Measurements from ENCODE around the gene SGTB.
"Not testable (repeated sequence)": the region's sequence is repeated elsewhere in the genome, so short reads cannot be mapped to it uniquely, and the experiment has no call there.

Gene SGTB

DNA sequence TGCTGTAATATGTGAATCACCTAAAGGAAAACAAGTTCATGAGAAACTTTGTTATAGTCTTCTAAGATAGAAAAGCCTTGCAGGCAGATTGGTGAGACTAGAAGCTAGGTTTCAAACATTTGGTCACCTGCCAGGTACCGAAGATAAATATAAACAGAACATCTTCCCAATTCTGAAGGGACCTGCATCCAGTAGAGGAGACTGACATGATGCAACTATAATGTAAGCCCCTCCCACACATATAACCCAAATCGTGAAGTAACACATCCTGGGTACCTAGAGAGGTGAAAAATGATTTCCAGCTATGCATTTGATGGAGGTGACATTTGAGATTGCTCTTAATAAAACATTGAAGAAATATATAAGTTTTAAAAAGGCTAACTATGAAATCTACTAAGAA, 67.2 kb downstream of the SGTB start:
- DNase-seq: no peak

- no peak for DNase-seq
These were observed 70.8 kb downstream of the SGTB start for GRCh38 chr5:65651144-65651543.

DNA sequence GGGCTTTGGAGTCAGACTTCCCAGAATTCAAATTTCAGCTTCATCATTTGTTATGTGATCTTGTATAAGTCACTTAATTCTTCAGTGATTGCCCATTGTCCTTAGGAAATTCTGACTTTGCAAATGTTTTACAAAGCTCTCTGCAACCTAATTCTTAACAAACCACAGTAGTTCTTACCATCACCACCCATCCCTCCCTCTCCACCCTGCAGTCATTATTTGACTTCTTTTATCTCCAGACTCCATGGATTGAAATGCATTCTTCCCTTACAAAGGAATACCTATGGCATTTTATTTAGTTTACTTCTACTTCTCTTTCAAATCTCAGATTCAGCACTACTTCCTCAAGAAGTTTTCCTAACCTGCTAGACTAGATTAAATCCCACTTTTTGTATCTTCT, 74.0 kb downstream of the SGTB start:
- no peak for DNase-seq

DNA sequence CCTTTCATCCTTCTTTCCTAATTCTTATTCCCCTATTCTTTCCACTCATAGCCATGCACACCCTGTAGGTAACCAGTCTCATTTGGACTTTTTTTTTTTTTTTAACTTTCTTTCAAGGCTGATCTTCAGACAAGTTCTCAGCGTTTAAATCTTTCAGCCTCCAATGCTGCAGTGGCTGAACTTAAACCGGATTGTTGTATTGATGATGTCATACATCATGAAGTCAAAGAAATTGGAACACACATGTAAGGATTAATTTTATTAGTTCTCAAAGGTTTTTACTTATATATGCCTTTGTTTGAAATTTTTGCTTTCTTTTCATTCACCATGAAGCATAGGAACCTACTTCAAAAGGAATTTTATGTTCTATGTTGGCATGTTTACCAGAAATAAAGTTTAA, 75.0 kb downstream of the SGTB start:
- no peak for DNase-seq

DNA sequence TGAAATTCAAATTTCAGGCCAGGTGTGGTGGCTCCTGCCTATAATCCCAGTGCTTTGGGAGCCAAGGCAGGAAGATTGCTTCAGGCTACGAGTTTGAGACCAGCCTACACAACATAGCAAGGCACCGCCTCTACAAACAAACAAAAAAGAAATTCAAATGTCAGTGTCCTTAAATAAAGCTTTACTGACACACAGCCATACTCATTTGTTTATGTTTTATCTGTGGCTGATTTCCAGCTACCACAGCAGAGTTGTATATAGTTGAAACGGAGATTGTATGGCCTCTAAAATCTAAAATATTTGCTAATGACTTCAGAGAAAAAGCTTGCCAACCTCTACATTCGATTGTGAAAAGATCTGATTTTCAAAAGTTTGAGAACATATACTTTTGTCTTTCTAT, 81.7 kb downstream of the SGTB start:
- no peak for DNase-seq

DNA sequence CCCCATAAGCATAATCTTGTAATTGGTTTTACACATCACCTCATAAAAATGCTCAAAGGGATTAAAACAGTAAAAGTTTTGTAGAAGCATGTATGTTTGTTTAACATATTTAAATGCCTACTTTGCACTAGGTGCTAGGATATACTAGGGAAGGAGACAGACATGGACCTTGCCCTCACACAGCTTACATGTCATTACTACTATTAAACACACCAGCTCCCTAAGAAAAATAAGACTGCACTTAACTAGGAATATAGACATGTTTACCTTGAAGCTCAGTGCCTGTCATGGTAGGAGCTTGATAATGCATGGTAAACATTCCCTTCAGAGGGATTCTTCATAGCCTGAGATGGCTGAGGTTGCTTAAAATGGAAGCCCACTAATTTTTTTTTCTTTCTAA, 90.9 kb downstream of the SGTB start:
- DNase-seq: no peak

DNA sequence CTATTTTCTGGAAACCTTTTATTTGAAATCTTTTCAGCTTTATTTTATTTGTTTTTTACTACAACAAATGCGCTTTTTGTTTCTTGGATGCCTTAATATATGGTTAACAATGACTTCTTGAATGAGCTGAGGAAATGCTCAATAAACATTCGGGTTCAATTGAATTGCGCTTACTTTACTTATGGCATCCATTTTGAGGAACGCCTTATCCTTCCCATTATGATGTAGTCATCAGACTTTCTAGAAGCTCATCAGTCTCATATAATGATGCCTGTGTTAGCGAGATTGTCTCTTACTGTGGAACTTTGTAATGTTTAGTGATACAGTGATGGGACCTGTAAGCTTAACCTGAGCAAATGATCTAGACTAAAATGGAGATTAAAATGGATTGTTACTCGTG, 96.2 kb downstream of the SGTB start:
- DNase-seq: no peak

DNA sequence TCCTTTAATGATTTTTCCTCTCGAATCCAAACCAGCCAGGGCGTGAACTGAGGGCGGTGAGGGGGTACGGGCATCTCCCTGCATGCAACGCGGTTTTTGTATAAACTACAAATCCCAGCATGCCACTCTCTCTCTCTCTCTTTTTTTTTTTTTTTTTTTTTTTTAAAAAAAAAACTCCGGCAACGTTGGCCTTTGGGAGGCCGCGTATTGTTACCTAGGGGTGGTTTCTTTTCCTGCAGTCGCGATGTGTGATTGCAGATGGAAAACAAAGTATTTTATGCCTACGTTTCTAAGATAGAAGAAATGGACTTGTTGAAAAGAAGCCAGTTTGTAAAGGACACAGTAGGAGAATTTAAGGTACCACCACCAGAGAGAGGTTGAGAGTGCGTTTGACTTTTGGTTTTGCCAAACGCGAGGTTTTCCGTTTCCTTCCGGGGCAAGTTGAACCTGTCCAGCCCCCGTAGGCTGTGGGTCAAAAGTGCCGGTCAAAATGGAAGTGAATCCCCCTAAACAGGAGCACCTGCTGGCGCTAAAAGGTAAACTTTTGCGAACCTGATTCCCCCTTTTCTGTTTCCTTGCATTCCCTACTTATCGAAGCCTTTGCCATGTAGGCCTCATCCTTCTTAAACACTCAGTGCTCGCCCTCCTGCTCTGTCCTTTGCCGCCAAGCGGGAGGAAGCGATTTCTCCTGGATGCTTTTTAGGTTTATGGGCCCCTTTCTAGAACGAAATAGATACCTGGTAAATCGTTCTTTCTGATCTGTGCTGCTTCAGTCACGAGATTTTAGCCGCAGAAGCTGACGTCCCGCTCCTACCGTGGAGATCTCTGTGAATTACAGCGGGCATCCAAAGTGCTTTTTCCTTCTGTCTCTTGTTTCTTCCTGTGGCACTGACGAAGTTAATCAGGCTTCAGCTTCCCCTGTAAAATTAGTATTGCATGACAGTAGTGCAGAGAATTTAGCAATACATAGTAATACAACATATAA, 97.0 kb downstream of the SGTB start, which contains the start of the genes SHLD3 and TRAPPC13:
SHLD3 (plus strand) TSS at position 457 of the 985 bp plus-strand sequence. CDS start 4,561 bp downstream, outside the sequence.
TRAPPC13 (plus strand) TSS at position 457 of the 985 bp plus-strand sequence; CDS start at position 491, 34 bp downstream.
- DNase-seq: peak; percentile 53 to 75 (median 70)

DNA sequence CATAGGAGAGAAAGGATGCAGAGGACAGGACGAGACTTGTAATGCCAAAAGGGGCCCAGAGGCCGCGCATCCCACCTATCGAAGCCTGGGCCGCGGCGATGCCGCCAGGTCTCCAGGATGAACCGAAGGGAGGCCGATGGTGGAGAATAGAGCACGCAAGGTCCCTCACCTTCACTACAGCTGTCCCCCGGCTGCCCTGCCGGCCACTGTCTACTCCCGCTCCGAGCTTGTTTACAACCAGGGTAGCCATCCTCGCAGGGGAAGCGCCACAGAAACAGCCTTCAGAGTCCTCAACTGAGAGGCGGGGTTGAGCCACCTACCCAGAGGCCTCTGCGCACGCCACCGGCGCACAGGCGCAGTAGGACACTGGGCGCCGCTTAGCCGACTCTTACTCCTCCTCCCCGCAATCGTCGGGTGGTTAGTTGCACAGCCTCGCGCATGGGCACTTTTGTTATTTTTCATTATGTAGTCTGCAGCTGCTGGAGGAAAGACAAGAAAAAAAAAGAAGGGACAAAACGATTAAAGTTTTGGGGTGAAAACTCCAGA, 97.8 kb downstream of the SGTB start, which contains the start of gene TRIM23:
TRIM23 (minus strand) TSS at position 309 of the 546 bp plus-strand sequence; CDS start at position 250, 59 bp downstream.
- DNase-seq: peak; percentile 72 to 87 (median 80)

DNA sequence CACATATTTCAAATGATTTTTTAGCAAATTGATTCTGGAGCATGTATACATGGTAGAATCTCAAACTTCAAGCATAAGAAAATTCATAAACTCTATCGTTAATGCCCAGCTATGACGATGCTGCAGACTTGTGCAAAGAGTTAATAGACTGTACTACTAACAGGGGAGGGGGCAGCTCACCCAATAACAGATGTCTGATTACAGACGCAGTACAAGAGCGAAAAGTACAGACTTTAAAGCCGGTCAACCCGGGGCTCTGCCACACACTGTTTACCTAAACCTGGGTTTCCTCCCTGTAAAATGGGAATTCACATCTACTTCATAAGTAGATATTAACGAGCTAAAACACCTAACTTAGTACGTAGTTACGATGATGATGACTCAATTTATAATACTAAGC, 98.4 kb downstream of the SGTB start:
- DNase-seq: no peak

DNA sequence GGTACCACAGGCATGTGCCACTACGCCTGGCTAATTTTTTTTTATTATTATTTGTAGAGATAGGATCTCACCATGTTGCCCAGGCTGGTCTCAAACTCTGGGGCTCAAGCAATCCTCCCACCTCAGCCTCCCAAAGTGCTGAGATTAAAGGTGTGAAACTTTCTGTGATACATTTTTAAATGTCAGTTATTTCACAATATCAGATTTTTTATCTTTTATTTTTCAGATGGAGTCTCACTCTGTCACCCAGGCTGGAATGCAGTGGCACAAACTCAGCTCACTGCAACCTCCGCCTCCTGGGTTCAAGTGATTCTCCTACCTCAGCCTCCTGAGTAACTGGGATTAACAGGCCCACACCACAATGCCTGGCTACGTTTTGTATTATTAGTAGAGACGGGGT, 99.9 kb downstream of the SGTB start:
- not testable (repeated sequence) for DNase-seq

DNA sequence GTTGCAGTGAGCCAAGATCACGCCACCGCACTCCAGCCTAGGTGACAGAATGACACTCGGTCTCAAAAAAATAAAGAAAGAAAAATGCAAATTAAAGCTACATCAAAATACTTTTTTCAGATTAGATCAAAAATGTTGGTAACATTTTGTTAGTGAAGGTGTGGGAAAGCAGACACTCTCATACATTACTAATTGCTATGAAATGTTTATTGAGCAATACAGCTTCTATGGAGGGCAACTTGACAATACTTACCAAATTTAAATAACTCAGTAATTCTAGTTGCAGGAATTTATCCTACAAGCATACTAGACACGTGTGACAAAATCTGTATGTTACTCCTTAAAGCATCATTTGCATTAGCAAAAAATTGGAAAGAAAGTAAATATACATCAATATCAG, 101.9 kb downstream of the SGTB start:
- DNase-seq: no peak

Data from activated CD4-positive, CD25-positive, alpha-beta regulatory T cell (primary cell).